ENCODE data around the gene MTRF1L. TPM values are rescaled to one million over a fixed set of nuclear protein-coding genes. Genes with fewer than 3 reads are reported as not detected.

The MTRF1L gene
- total RNA-seq: 10 to 100 TPM; 16.9 to 20.1 TPM

- intact Hi-C loops (cut with micrococcal nuclease): loop anchor here (1.0 to 5.0 kb wide), 3 partner anchors 21 to 820 kb away; no protein-coding TSS in a partner anchor
- H3K27me3 Mint-ChIP-seq: no peaks in the 10 kb centered on the region
- peaks cover 18% of the 10 kb centered on the region for H3K36me3 Mint-ChIP-seq
- ChIA-PET POLR2A (interaction anchor here (0.8 to 2.7 kb wide), 2 partner anchors 20 kb away, joined by 3 to 9 read pairs; partner anchors contain the start of gene FBXO5), CTCF (no interaction called here)
- H3K4me1 Mint-ChIP-seq (ENCODE audit: low read depth): peaks cover 30% of the 10 kb centered on the region
- peak; percentile 95 for DNase-seq
- peak within 1 kb of the TSS; percentile 98 for H3K27ac Mint-ChIP-seq
- peaks cover 5% of the 10 kb centered on the region for H3K9me3 Mint-ChIP-seq
- H3K4me3 Mint-ChIP-seq: peak within 1 kb of the TSS; percentile 98
Observed at GRCh38 chr6:153002613-153003365, at the start of gene MTRF1L. TSS of gene MTRF1L (minus strand) at chr6:153002709. CDS start at chr6:153002685, 24 bp downstream.

- no peak for DNase-seq
- H3K9me3 Mint-ChIP-seq: no peaks in the 10 kb centered on the region
- H3K4me3 Mint-ChIP-seq: no peak overlapping the region
- ChIA-PET CTCF (interaction anchor here (1.1 kb wide), 1 partner anchor 26 kb away, joined by 3 read pairs; no protein-coding TSS in a partner anchor), POLR2A (no interaction called here)
- no peak overlapping the region for H3K27ac Mint-ChIP-seq
- intact Hi-C loops (cut with micrococcal nuclease): no loop called here
- no peaks in the 10 kb centered on the region for H3K4me1 Mint-ChIP-seq (ENCODE audit: low read depth)
- H3K36me3 Mint-ChIP-seq: no peaks in the 10 kb centered on the region
- H3K27me3 Mint-ChIP-seq: peaks cover 3% of the 10 kb centered on the region
Observed at GRCh38 chr6:153051801-153052200, 49.3 kb upstream of the MTRF1L start.

- no peak for DNase-seq
- Mint-ChIP-seq H3K27me3 (no peaks in the 10 kb centered on the region), H3K27ac (no peak overlapping the region), H3K9me3 (no peaks in the 10 kb centered on the region), H3K4me1 (ENCODE audit: low read depth) (no peaks in the 10 kb centered on the region), H3K36me3 (no peaks in the 10 kb centered on the region), H3K4me3 (no peak overlapping the region)
- POLR2A ChIA-PET: no interaction called here
- intact Hi-C loops (cut with micrococcal nuclease): no loop called here
- CTCF ChIA-PET: no interaction called here
Observed at GRCh38 chr6:153048631-153049030, 46.1 kb upstream of the MTRF1L start.

GRCh38 chr6:153047386-153047785 is 44.9 kb upstream of the MTRF1L start:
- H3K9me3 Mint-ChIP-seq: no peaks in the 10 kb centered on the region
- no peak overlapping the region for H3K4me3 Mint-ChIP-seq
- no peaks in the 10 kb centered on the region for H3K4me1 Mint-ChIP-seq (ENCODE audit: low read depth)
- intact Hi-C loops (cut with micrococcal nuclease): no loop called here
- H3K36me3 Mint-ChIP-seq: no peaks in the 10 kb centered on the region
- DNase-seq: no peak
- H3K27ac Mint-ChIP-seq: no peak overlapping the region
- H3K27me3 Mint-ChIP-seq: no peaks in the 10 kb centered on the region
- ChIA-PET CTCF (no interaction called here), POLR2A (no interaction called here)

GRCh38 chr6:153045271-153045670 is 42.8 kb upstream of the MTRF1L start:
- CTCF ChIA-PET: no interaction called here
- H3K36me3 Mint-ChIP-seq: no peaks in the 10 kb centered on the region
- intact Hi-C loops (cut with micrococcal nuclease): no loop called here
- H3K27ac Mint-ChIP-seq: no peak overlapping the region
- POLR2A ChIA-PET: no interaction called here
- H3K4me3 Mint-ChIP-seq: no peak overlapping the region
- H3K27me3 Mint-ChIP-seq: no peaks in the 10 kb centered on the region
- H3K9me3 Mint-ChIP-seq: no peaks in the 10 kb centered on the region
- H3K4me1 Mint-ChIP-seq (ENCODE audit: low read depth): no peaks in the 10 kb centered on the region
- DNase-seq: no peak

- ChIA-PET CTCF (no interaction called here), POLR2A (no interaction called here)
- Mint-ChIP-seq H3K36me3 (no peaks in the 10 kb centered on the region), H3K27me3 (no peaks in the 10 kb centered on the region), H3K4me3 (no peak overlapping the region), H3K9me3 (no peaks in the 10 kb centered on the region), H3K4me1 (ENCODE audit: low read depth) (no peaks in the 10 kb centered on the region), H3K27ac (no peak overlapping the region)
- DNase-seq: no peak
- intact Hi-C loops (cut with micrococcal nuclease): no loop called here
Observed at GRCh38 chr6:153044295-153044694, 41.8 kb upstream of the MTRF1L start.

GRCh38 chr6:153043719-153044118 is 41.2 kb upstream of the MTRF1L start:
- Mint-ChIP-seq H3K4me3 (no peak overlapping the region), H3K27me3 (no peaks in the 10 kb centered on the region), H3K27ac (no peak overlapping the region), H3K9me3 (no peaks in the 10 kb centered on the region), H3K36me3 (no peaks in the 10 kb centered on the region), H3K4me1 (ENCODE audit: low read depth) (no peaks in the 10 kb centered on the region)
- intact Hi-C loops (cut with micrococcal nuclease): no loop called here
- ChIA-PET POLR2A (no interaction called here), CTCF (no interaction called here)
- no peak for DNase-seq

- ChIA-PET CTCF (no interaction called here), POLR2A (no interaction called here)
- Mint-ChIP-seq H3K27ac (no peak overlapping the region), H3K9me3 (no peaks in the 10 kb centered on the region), H3K36me3 (no peaks in the 10 kb centered on the region), H3K27me3 (no peaks in the 10 kb centered on the region), H3K4me3 (no peak overlapping the region), H3K4me1 (ENCODE audit: low read depth) (no peaks in the 10 kb centered on the region)
- intact Hi-C loops (cut with micrococcal nuclease): loop anchor here (10.0 kb wide), 2 partner anchors 476 to 906 kb away; no protein-coding TSS in a partner anchor
- DNase-seq: no peak
Observed at GRCh38 chr6:153038378-153039057, 36.0 kb upstream of the MTRF1L start.

- no peaks in the 10 kb centered on the region for H3K9me3 Mint-ChIP-seq
- peaks cover 5% of the 10 kb centered on the region for H3K27me3 Mint-ChIP-seq
- no peaks in the 10 kb centered on the region for H3K36me3 Mint-ChIP-seq
- CTCF ChIA-PET: no interaction called here
- no peak for DNase-seq
- POLR2A ChIA-PET: no interaction called here
- H3K4me3 Mint-ChIP-seq: no peak overlapping the region
- H3K27ac Mint-ChIP-seq: no peak overlapping the region
- intact Hi-C loops (cut with micrococcal nuclease): loop anchor here (5.0 to 10.0 kb wide), 3 partner anchors 278 to 911 kb away; no protein-coding TSS in a partner anchor
- H3K4me1 Mint-ChIP-seq (ENCODE audit: low read depth): no peaks in the 10 kb centered on the region
Observed at GRCh38 chr6:153034139-153034538, 31.6 kb upstream of the MTRF1L start.

- Mint-ChIP-seq H3K9me3 (no peaks in the 10 kb centered on the region), H3K4me3 (no peak overlapping the region), H3K4me1 (ENCODE audit: low read depth) (no peaks in the 10 kb centered on the region), H3K27ac (no peak overlapping the region), H3K27me3 (peaks cover 5% of the 10 kb centered on the region), H3K36me3 (no peaks in the 10 kb centered on the region)
- DNase-seq: no peak
- ChIA-PET CTCF (interaction anchor here (0.7 to 2.2 kb wide), 7 partner anchors 84 to 479 kb away, joined by 3 to 7 read pairs (median 3); no protein-coding TSS in a partner anchor), POLR2A (no interaction called here)
- intact Hi-C loops (cut with micrococcal nuclease): loop anchor here (5.0 to 10.0 kb wide), 3 partner anchors 280 to 912 kb away; no protein-coding TSS in a partner anchor
Observed at GRCh38 chr6:153032255-153032882, 29.9 kb upstream of the MTRF1L start.

GRCh38 chr6:153031335-153031955 is 28.9 kb upstream of the MTRF1L start:
- CTCF ChIA-PET: interaction anchor here (2.2 kb wide), 1 partner anchor 480 kb away, joined by 7 read pairs; no protein-coding TSS in a partner anchor
- intact Hi-C loops (cut with micrococcal nuclease): loop anchor here (5.0 to 10.0 kb wide), 3 partner anchors 281 to 913 kb away; no protein-coding TSS in a partner anchor
- Mint-ChIP-seq H3K4me1 (ENCODE audit: low read depth) (no peaks in the 10 kb centered on the region), H3K36me3 (no peaks in the 10 kb centered on the region), H3K4me3 (no peak overlapping the region), H3K9me3 (no peaks in the 10 kb centered on the region), H3K27ac (no peak overlapping the region), H3K27me3 (peaks cover 9% of the 10 kb centered on the region)
- DNase-seq: no peak
- POLR2A ChIA-PET: no interaction called here

- Mint-ChIP-seq H3K36me3 (no peaks in the 10 kb centered on the region), H3K9me3 (no peaks in the 10 kb centered on the region), H3K27ac (no peak overlapping the region), H3K4me3 (no peak overlapping the region), H3K4me1 (ENCODE audit: low read depth) (peaks cover 5% of the 10 kb centered on the region), H3K27me3 (peaks cover 16% of the 10 kb centered on the region)
- no peak for DNase-seq
- ChIA-PET POLR2A (no interaction called here), CTCF (no interaction called here)
- intact Hi-C loops (cut with micrococcal nuclease): no loop called here
Observed at GRCh38 chr6:153028963-153029362, 26.5 kb upstream of the MTRF1L start.
